ENCODE data around the gene OR8D1.
"Not testable (repeated sequence)": the region's sequence is repeated elsewhere in the genome, so short reads cannot be mapped to it uniquely, and the experiment has no call there.

The OR8D1 gene

DNA sequence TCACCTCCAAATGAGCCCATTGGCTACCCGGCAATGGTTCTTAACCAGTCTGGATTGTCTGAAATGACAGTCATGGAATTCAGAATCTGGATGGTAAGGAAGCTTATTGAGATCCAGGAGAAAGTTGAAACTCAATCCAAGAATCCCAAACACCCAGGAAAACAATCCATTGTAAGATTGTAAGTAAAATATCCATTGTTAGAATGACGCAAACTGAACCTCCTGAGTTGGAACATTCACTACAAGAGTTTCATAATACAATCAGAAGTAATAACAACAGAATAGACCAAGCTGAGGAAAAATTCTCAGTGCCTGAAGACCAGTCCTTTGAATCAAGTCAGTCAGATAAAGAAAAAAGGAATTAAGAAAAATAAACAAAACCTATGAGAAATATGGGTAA, 35.5 kb downstream of the OR8D1 start:
- no peak for DNase-seq

DNA sequence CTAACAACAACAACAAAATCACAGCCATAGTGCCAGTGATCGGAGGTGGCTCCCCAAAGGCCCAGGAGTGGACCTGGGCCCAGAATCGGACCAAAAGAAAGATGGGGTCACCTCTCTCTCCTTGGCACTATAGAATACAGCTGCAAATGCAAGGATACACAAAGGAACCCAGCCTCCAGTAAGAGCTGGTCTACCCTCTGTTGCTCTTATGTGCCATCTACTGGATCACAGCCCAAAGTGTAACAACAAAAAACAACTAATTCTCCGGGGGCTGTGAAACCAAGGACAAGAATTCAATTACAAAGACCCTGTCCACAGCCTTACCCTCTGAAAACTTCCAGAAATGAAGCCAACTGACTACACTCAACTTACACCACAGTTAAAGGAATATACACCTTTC, 35.9 kb downstream of the OR8D1 start:
- no peak for DNase-seq

DNA sequence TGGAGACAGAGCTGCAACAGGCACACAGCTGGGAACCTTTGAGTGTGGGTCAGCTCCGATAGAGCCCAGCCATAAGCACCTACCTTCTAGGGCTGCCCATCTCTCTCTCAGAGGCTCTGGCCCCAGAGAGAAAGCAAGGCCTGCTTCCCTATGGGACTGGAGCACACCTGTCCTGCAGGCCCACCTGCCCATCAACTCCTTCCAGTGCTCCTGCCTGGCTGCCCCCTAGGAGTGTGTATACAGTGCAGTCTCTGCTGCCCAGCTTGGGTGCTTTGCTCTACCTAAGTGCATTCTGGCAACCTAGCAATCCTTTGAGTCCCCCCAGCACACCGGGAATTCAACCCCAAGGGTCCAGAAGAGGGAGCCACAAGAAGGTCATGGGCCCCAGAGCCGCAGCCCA, 36.5 kb downstream of the OR8D1 start:
- DNase-seq, result no peak

DNA sequence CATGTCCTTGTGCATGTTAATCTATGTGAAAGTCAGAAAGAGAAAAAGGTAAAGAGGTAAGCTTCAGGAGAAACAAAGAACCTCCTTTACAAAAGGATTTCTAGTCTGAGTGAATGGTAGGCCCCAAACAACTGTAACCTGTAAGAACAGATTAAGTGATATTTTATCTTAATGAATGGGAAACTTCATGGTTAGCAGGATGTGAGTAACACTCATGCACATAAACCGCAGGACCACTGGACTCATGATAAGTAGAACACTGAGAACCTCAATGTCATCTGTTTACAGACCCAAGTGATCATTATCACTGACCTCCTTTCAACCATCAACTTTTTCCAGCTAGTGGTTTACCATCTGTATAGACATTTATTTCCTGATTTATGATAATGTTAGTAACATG, 37.7 kb downstream of the OR8D1 start:
- no peak for DNase-seq

DNA sequence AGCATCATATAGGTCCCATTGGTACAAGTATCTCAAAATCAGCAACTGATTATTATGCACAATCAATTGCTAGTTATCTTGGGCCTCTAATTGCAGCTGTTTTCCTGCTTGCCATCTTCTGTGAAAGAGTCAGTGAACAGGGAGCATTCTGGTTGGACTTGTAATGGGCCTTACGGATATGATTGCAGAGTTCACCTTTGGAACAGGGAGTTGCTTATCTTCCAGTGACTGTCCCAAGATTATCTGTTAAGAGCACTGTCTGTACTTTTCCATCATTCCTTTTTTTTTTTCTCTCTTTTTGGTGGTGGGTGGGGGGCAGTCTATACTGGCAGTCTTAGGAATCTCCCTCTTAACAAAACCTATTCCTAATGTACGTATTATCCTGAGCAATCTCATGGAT, 39.7 kb downstream of the OR8D1 start:
- DNase-seq, result no peak

DNA sequence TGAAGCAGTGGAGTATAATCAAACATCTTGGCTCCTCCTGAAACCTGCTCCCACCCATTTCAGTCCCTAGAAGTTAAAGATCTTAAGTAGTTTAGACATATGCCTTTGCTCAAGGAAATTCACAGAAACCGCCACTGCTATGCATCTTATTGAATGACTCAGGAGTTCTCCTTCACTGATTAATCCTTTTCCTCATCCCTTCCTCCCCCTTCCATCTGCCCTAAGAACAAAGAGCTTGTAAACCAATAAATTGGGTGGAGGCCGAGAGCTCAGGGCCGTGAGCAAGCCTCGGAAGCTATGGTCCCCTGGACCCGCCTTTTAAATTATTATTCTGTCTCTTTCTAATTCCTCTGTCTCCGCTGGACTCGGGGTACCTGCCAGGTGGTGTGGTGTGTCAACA, 42.9 kb downstream of the OR8D1 start:
- DNase-seq, result not testable (repeated sequence)

DNA sequence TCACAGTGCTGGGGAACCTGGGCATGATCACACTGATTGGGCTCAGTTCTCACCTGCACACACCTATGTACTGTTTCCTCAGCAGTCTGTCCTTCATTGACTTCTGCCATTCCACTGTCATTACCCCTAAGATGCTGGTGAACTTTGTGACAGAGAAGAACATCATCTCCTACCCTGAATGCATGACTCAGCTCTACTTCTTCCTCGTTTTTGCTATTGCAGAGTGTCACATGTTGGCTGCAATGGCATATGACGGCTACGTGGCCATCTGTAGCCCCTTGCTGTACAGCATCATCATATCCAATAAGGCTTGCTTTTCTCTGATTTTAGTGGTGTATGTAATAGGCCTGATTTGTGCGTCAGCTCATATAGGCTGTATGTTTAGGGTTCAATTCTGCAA, 48.7 kb downstream of the OR8D1 start:
- DNase-seq, result not testable (repeated sequence)

DNA sequence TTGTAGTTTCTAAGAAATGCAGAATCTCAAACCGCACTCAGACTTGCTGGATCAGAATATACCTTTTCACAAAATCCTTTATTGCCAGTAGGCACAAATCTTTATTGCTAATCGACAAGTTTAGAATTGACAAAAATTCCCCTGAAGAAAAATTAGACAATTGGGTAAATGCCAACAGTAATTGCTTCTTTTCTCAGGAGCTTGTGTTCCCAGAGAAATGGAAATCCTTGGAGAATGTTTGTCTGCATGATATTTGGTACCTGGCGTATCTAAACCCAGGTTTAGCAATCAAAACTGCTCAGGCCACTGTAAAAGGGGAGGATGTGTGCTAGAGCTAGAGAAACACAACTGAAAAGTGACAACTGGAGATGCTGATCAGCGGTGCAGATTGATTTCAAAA, 57.7 kb downstream of the OR8D1 start, which contains the start of gene OR8G5:
TSS of gene OR8G5 (plus strand) at position 301 of the 400 bp plus-strand sequence. CDS start 8,556 bp downstream, outside the sequence.
- DNase-seq, result no peak

Measured in activated T-cell treated with anti-CD3 and anti-CD28 coated beads for 4 hours (primary cell).